Prostate gland (tissue), 2 donors: ENCODE data around the gene ACADL.

Source experiments
- CTCF ChIP-seq, 4 experiments: fragments of 200-600 bp in 2 of 4; fragments of 450-650 bp in 2 of 4; sonication (generic) in 2 of 4; IDR thresholded peaks; 1 replicate in 3 of 4; 2 replicates in 1 of 4; pipeline ENCODE4 v1.5.1; 2016 to 2019; ENCODE audit warnings: antibody characterized with exemption in 4 of 4, mild to moderate bottlenecking in 2 of 4, moderate library complexity in 2 of 4
- POLR2A ChIP-seq: fragments of 450-650 bp; IDR thresholded peaks from one replicate; pipeline ENCODE4 v1.6.1; 2016; ENCODE audit warnings: antibody characterized with exemption, mild to moderate bottlenecking

GRCh38 chr2:210228586-210228985, 3.3 kb upstream of the ACADL start:
- TF ChIP-seq CTCF (IDR thresholded peaks at IDR 0.05) (no peak), POLR2A (no peak)
